HG02763 (cell line): ENCODE results near the gene NOL4L.

Experiments used
- ATAC-seq: cut with Tn5 transposase; IDR thresholded peaks from one replicate; pipeline ENCODE4 v1.9.1; 2021; ENCODE audit warnings: mild to moderate bottlenecking, moderate library complexity; ENCODE audit not compliant: unreplicated experiment

NOL4L gene

GRCh38 chr20:32488066-32488838 lies 96.9 kb downstream of the NOL4L start:
- ATAC-seq = no peak

GRCh38 chr20:32487381-32487780 lies 97.8 kb downstream of the NOL4L start:
- ATAC-seq = no peak

GRCh38 chr20:32485770-32486478 lies 99.2 kb downstream of the NOL4L start:
- no peak for ATAC-seq

- no peak for ATAC-seq
Measured at GRCh38 chr20:32484958-32485769, 100.0 kb downstream of the NOL4L start.

- ATAC-seq = no peak
Measured at GRCh38 chr20:32484225-32484957, 100.7 kb downstream of the NOL4L start.

GRCh38 chr20:32483351-32484224 lies 101.5 kb downstream of the NOL4L start:
- ATAC-seq = no peak

GRCh38 chr20:32482442-32483261 lies 102.5 kb downstream of the NOL4L start:
- no peak for ATAC-seq

- ATAC-seq = no peak
Measured at GRCh38 chr20:32482143-32482441, 103.0 kb downstream of the NOL4L start.

- no peak for ATAC-seq
Measured at GRCh38 chr20:32481311-32482142, 103.6 kb downstream of the NOL4L start.

- ATAC-seq = no peak
Measured at GRCh38 chr20:32480371-32481241, 104.5 kb downstream of the NOL4L start.

- no peak for ATAC-seq
Measured at GRCh38 chr20:32479697-32480171, 105.4 kb downstream of the NOL4L start.

GRCh38 chr20:32479012-32479411 lies 106.1 kb downstream of the NOL4L start:
- ATAC-seq = no peak

- no peak for ATAC-seq
Measured at GRCh38 chr20:32478576-32478975, 106.6 kb downstream of the NOL4L start.

- no peak for ATAC-seq
Measured at GRCh38 chr20:32477594-32478512, 107.3 kb downstream of the NOL4L start.

- ATAC-seq = no peak
Measured at GRCh38 chr20:32476684-32477593, 108.2 kb downstream of the NOL4L start.
